Hematopoietic multipotent progenitor cell treated with erythropoietin and hydrocortisone succinate and interleukin-3 and kit ligand, for 6 days (in vitro differentiated cells): ENCODE results near the gene FDXR.
"Not testable (repeated sequence)": the region's sequence is repeated elsewhere in the genome, so short reads cannot be mapped to it uniquely, and the experiment has no call there.

Experiments used
- DNase-seq: peaks from one replicate; pipeline ENCODE4 v3.0.0-alpha.2; 2015

FDXR gene

GRCh38 chr17:74872313-74873036, at the start of gene FDXR:
Gene FDXR, minus strand, starts transcription at chr17:74872994. Its CDS starts 50 bp downstream, at chr17:74872944.
- peak; percentile 36 for DNase-seq

- no peak for DNase-seq
These were observed 49.4 kb upstream of the FDXR start for GRCh38 chr17:74922172-74922571.

- no peak for DNase-seq
These were observed 49.0 kb upstream of the FDXR start for GRCh38 chr17:74921769-74922168.

- no peak for DNase-seq
These were observed 48.4 kb upstream of the FDXR start for GRCh38 chr17:74921026-74921681.

- no peak for DNase-seq
These were observed 47.8 kb upstream of the FDXR start for GRCh38 chr17:74920642-74921025.

- no peak for DNase-seq
These were observed 47.5 kb upstream of the FDXR start for GRCh38 chr17:74920306-74920620.

- DNase-seq = peak; percentile 54
These were observed 46.9 kb upstream of the FDXR start for GRCh38 chr17:74919440-74920305.

- no peak for DNase-seq
These were observed 46.1 kb upstream of the FDXR start for GRCh38 chr17:74918906-74919305.

GRCh38 chr17:74917430-74917829, 44.6 kb upstream of the FDXR start:
- DNase-seq = no peak

GRCh38 chr17:74916851-74917199, 44.0 kb upstream of the FDXR start:
- no peak for DNase-seq

- DNase-seq = no peak
These were observed 43.5 kb upstream of the FDXR start for GRCh38 chr17:74916136-74916850.

GRCh38 chr17:74911423-74911822, 38.6 kb upstream of the FDXR start:
- DNase-seq = not testable (repeated sequence)

GRCh38 chr17:74909097-74909496, 36.3 kb upstream of the FDXR start:
- DNase-seq = not testable (repeated sequence)

- no peak for DNase-seq
These were observed 34.2 kb upstream of the FDXR start for GRCh38 chr17:74907012-74907411.

- not testable (repeated sequence) for DNase-seq
These were observed 33.5 kb upstream of the FDXR start for GRCh38 chr17:74906214-74906793.

GRCh38 chr17:74904687-74905409, 32.1 kb upstream of the FDXR start:
- DNase-seq = no peak

GRCh38 chr17:74903671-74904070, 30.9 kb upstream of the FDXR start:
- no peak for DNase-seq

GRCh38 chr17:74903034-74903433, 30.2 kb upstream of the FDXR start:
- DNase-seq = no peak

- DNase-seq = no peak
These were observed 28.8 kb upstream of the FDXR start for GRCh38 chr17:74901353-74902135.

- no peak for DNase-seq
These were observed 27.4 kb upstream of the FDXR start for GRCh38 chr17:74900208-74900607.

- no peak for DNase-seq
These were observed 25.7 kb upstream of the FDXR start for GRCh38 chr17:74898376-74898946.
